SK-N-MC (cell line): ENCODE data around the gene RNF150.

Source experiments
- EZH2 ChIP-seq: fragments of 200-600 bp; sonication (generic); IDR thresholded peaks from one replicate; pipeline ENCODE4 v1.6.1; 2017; ENCODE audit warnings: antibody characterized with exemption
- FOXP2 ChIP-seq: optimal IDR thresholded peaks from 2 replicates; pipeline ENCODE3; 2011; ENCODE audit warnings: mild to moderate bottlenecking, moderate library complexity; ENCODE audit not compliant: insufficient read depth; ENCODE audit errors: extremely low read length, control extremely low read depth
- POLR2AphosphoS5 ChIP-seq: IDR thresholded peaks from 2 replicates; pipeline ENCODE4 v1.6.1; 2012; ENCODE audit warnings: mild to moderate bottlenecking, low read depth, low read length, borderline replicate concordance

DNA sequence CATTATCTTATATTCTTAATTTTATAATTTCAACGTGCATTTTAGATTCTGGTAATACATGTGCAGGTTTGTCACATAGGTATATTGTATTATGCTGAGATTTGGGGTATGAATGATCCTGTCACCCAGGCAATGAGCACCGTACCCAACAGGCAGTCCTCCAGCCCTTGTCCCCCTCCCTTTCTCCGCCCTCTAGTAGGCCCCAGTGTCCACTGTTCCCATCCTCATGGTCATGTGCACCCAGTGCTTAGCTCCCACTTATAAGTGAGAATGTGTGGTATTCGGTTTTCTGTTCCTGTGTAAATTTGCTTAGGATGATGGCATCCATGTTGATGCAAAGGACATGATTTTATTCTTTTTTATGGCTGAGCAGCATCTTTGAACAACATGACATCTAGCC is 70.6 kb downstream of the RNF150 start:
- TF ChIP-seq POLR2AphosphoS5, result no peak
- TF ChIP-seq EZH2, result no peak
- TF ChIP-seq FOXP2, result no peak
